Muscle of leg (tissue), 11 donors: Measurements from ENCODE around the gene ALK. TPM values are rescaled to one million over a fixed set of nuclear protein-coding genes. Genes with fewer than 3 reads are reported as not detected.

Source experiments
- DNase-seq: peaks from one replicate; pipeline ENCODE4 v3.0.0; 2013
- H3K27ac ChIP-seq: one replicate; pipeline ENCODE4 v1.5.1; 2013; ENCODE audit warnings: mild to moderate bottlenecking, low read length, control low read depth
- H3K27me3 ChIP-seq: one replicate; pipeline ENCODE4 v1.6.1; 2013; ENCODE audit warnings: low read length; ENCODE audit not compliant: control insufficient read depth, insufficient read depth
- H3K36me3 ChIP-seq: one replicate; pipeline ENCODE4 v1.6.1; 2013; ENCODE audit warnings: low read length; ENCODE audit not compliant: control insufficient read depth, insufficient read depth
- H3K4me1 ChIP-seq: one replicate; pipeline ENCODE4 v1.6.1; 2013; ENCODE audit warnings: low read length; ENCODE audit not compliant: control insufficient read depth, insufficient read depth
- H3K4me3 ChIP-seq: one replicate; pipeline ENCODE4 v1.5.1; 2013; ENCODE audit warnings: low read length, control low read depth
- H3K9me3 ChIP-seq: replicated peaks from 2 replicates; pipeline ENCODE4 v1.6.1; 2013; ENCODE audit warnings: low read depth, low read length; ENCODE audit not compliant: control insufficient read depth
- WGBS: methylation state at CpG from one replicate; pipeline ENCODE4 v1.1.5; 2013; ENCODE audit warnings: missing lambda C conversion rate; ENCODE audit not compliant: insufficient coverage; 5-methylcytosine and 5-hydroxymethylcytosine counted together
- polyA plus RNA-seq, 8 donors: library from polyadenylated mRNA; unstranded; fragments of 120-200 nt; gene quantifications; one replicate each; pipeline versions ENCODE4 v1.2.1 to v1.2.3, GENCODE V29; 2013; ENCODE audit warnings: inconsistent platforms in 1 of 8, low replicate concordance in 1 of 8; ENCODE audit not compliant: insufficient read length in 8 of 8, insufficient read depth in 1 of 8
- total RNA-seq: library from RNA; stranded (reverse); fragments of 120-200 nt; gene quantifications from one replicate; pipeline ENCODE4 v1.2.4, GENCODE V29; 2013

ALK gene
- total and polyA plus RNA-seq, 9 donors = 0.04 to 0.29 (median 0.09) TPM

- WGBS = 79% methylated on average over 1 of the region's 1 CpG
Measured at GRCh38 chr2:29524652-29525051, 396.7 kb downstream of the ALK start.

GRCh38 chr2:29522951-29523669 is 398.3 kb downstream of the ALK start:
- no peaks in the 10 kb centered on the region for H3K9me3 ChIP-seq
- peak; percentile 4 for DNase-seq
- no peaks in the 10 kb centered on the region for H3K36me3 ChIP-seq
- 70% methylated on average over 3 of the region's 5 CpGs for WGBS
- H3K4me1 ChIP-seq = peaks cover 16% of the 10 kb centered on the region
- no peak overlapping the region for H3K27ac ChIP-seq
- no peaks in the 10 kb centered on the region for H3K27me3 ChIP-seq
- H3K4me3 ChIP-seq = no peak overlapping the region

More at GRCh38 chr2:29524652-29525051, 396.7 kb downstream of the ALK start:
- Histone ChIP-seq H3K4me3 (no peak overlapping the region), H3K27ac (no peak overlapping the region), H3K36me3 (no peaks in the 10 kb centered on the region), H3K9me3 (no peaks in the 10 kb centered on the region), H3K27me3 (no peaks in the 10 kb centered on the region), H3K4me1 (peaks cover 31% of the 10 kb centered on the region)
- no peak for DNase-seq

- DNase-seq = no peak
Measured at GRCh38 chr2:29520001-29520400, 401.4 kb downstream of the ALK start.

GRCh38 chr2:29519338-29519925 is 402.0 kb downstream of the ALK start:
- Histone ChIP-seq H3K36me3 (no peaks in the 10 kb centered on the region), H3K4me1 (no peaks in the 10 kb centered on the region), H3K27ac (no peak overlapping the region), H3K9me3 (no peaks in the 10 kb centered on the region), H3K4me3 (no peak overlapping the region), H3K27me3 (no peaks in the 10 kb centered on the region)
- WGBS = 86% methylated on average over 2 of the region's 3 CpGs
- no peak for DNase-seq

More at GRCh38 chr2:29520001-29520400, 401.4 kb downstream of the ALK start:
- H3K4me1 ChIP-seq = no peaks in the 10 kb centered on the region
- no peaks in the 10 kb centered on the region for H3K9me3 ChIP-seq
- 81% methylated on average over 4 of the region's 5 CpGs for WGBS
- H3K27me3 ChIP-seq = no peaks in the 10 kb centered on the region
- H3K36me3 ChIP-seq = no peaks in the 10 kb centered on the region
- H3K4me3 ChIP-seq = no peak overlapping the region
- H3K27ac ChIP-seq = no peak overlapping the region

- no peak for DNase-seq
- no CpG with 5 or more reads among the region's 1 CpG for WGBS
- H3K9me3 ChIP-seq = no peaks in the 10 kb centered on the region
- H3K4me1 ChIP-seq = no peaks in the 10 kb centered on the region
- H3K4me3 ChIP-seq = no peak overlapping the region
- H3K36me3 ChIP-seq = no peaks in the 10 kb centered on the region
- H3K27me3 ChIP-seq = no peaks in the 10 kb centered on the region
- H3K27ac ChIP-seq = no peak overlapping the region
Measured at GRCh38 chr2:29518646-29519337, 402.6 kb downstream of the ALK start.

GRCh38 chr2:29518010-29518409 is 403.4 kb downstream of the ALK start:
- H3K4me3 ChIP-seq = no peak overlapping the region

GRCh38 chr2:29517413-29517812 is 404.0 kb downstream of the ALK start:
- H3K27ac ChIP-seq = no peak overlapping the region
- H3K27me3 ChIP-seq = no peaks in the 10 kb centered on the region
- H3K4me3 ChIP-seq = no peak overlapping the region
- no peaks in the 10 kb centered on the region for H3K36me3 ChIP-seq
- no CpG with 5 or more reads among the region's 2 CpGs for WGBS
- H3K9me3 ChIP-seq = no peaks in the 10 kb centered on the region
- DNase-seq = no peak
- H3K4me1 ChIP-seq = no peaks in the 10 kb centered on the region

More at GRCh38 chr2:29518010-29518409, 403.4 kb downstream of the ALK start:
- no peak overlapping the region for H3K27ac ChIP-seq
- H3K27me3 ChIP-seq = no peaks in the 10 kb centered on the region
- no peaks in the 10 kb centered on the region for H3K9me3 ChIP-seq
- WGBS = 75% methylated on average over 1 of the region's 2 CpGs
- H3K4me1 ChIP-seq = no peaks in the 10 kb centered on the region
- DNase-seq = no peak
- H3K36me3 ChIP-seq = no peaks in the 10 kb centered on the region

- DNase-seq = no peak
- Histone ChIP-seq H3K9me3 (no peaks in the 10 kb centered on the region), H3K4me3 (no peak overlapping the region), H3K27ac (no peak overlapping the region), H3K4me1 (no peaks in the 10 kb centered on the region), H3K27me3 (no peaks in the 10 kb centered on the region), H3K36me3 (no peaks in the 10 kb centered on the region)
- WGBS = no CpG with 5 or more reads among the region's 2 CpGs
Measured at GRCh38 chr2:29516767-29517166, 404.6 kb downstream of the ALK start.

GRCh38 chr2:29509878-29510277 is 411.5 kb downstream of the ALK start:
- H3K27ac ChIP-seq = no peak overlapping the region
- no peaks in the 10 kb centered on the region for H3K9me3 ChIP-seq
- no CpG with 5 or more reads among the region's 1 CpG for WGBS
- no peaks in the 10 kb centered on the region for H3K36me3 ChIP-seq
- no peak for DNase-seq
- H3K27me3 ChIP-seq = no peaks in the 10 kb centered on the region
- no peak overlapping the region for H3K4me3 ChIP-seq
- H3K4me1 ChIP-seq = no peaks in the 10 kb centered on the region

- Histone ChIP-seq H3K36me3 (no peaks in the 10 kb centered on the region), H3K9me3 (no peaks in the 10 kb centered on the region), H3K27me3 (no peaks in the 10 kb centered on the region), H3K27ac (no peak overlapping the region), H3K4me3 (no peak overlapping the region), H3K4me1 (no peaks in the 10 kb centered on the region)
- no peak for DNase-seq
- no CpG with 5 or more reads among the region's 1 CpG for WGBS
Measured at GRCh38 chr2:29509397-29509796, 412.0 kb downstream of the ALK start.
